Thoracic aorta (tissue), 2 donors: ENCODE data around the gene RBM26. TPM values are rescaled to one million over a fixed set of nuclear protein-coding genes. Genes with fewer than 3 reads are reported as not detected.

Source experiments
- ATAC-seq: fragments of 150-250 bp; one replicate; pipeline ENCODE4 v1.8.0; 2017; ENCODE audit warnings: low read depth; ENCODE audit not compliant: insufficient number of reproducible peaks, low FRiP score
- DNase-seq: peaks from one replicate; pipeline ENCODE4 v3.0.0-alpha.2; 2020; ENCODE audit warnings: low spot score
- H3K27ac ChIP-seq, 2 donors: fragments of 200-600 bp; sonication (generic); 1 replicate in 1 of 2; 2 replicates in 1 of 2; pipeline ENCODE4 v1.5.1; 2016; ENCODE audit warnings: mild to moderate bottlenecking in 2 of 2, moderate library complexity in 2 of 2
- H3K27me3 ChIP-seq: fragments of 200-600 bp; sonication (generic); replicated peaks from 2 replicates; pipeline ENCODE4 v1.6.0; 2016; ENCODE audit warnings: mild to moderate bottlenecking; ENCODE audit not compliant: insufficient read depth
- H3K36me3 ChIP-seq: fragments of 200-600 bp; sonication (generic); one replicate; pipeline ENCODE4 v1.5.1; 2016
- H3K4me1 ChIP-seq, 2 donors: fragments of 200-600 bp; sonication (generic); 1 replicate in 1 of 2; 2 replicates in 1 of 2; pipeline versions ENCODE4 v1.5.1 to v1.6.0; 2016; ENCODE audit warnings: low read depth in 2 of 2, mild to moderate bottlenecking in 1 of 2; ENCODE audit not compliant: control insufficient read depth in 1 of 2
- H3K4me3 ChIP-seq: fragments of 200-600 bp; sonication (generic); 2 replicates; pipeline ENCODE4 v1.5.1; 2016; ENCODE audit warnings: mild to moderate bottlenecking
- H3K9me3 ChIP-seq: fragments of 200-600 bp; sonication (generic); 2 replicates; pipeline ENCODE4 v1.5.1; 2016
- total RNA-seq, 2 donors: library from RNA; depleted of rRNA; stranded (reverse); fragments of >200 nt; gene quantifications; one replicate each; pipeline versions ENCODE4 v1.1.0 to v1.2.3, GENCODE V29; 2016
- TF ChIP-seq, protein P1 (sequence below): fragments of 200-600 bp; sonication (generic); IDR thresholded peaks from one replicate; pipeline ENCODE4 v1.5.1; 2019; ENCODE audit warnings: antibody characterized with exemption

RBM26 gene, protein sequence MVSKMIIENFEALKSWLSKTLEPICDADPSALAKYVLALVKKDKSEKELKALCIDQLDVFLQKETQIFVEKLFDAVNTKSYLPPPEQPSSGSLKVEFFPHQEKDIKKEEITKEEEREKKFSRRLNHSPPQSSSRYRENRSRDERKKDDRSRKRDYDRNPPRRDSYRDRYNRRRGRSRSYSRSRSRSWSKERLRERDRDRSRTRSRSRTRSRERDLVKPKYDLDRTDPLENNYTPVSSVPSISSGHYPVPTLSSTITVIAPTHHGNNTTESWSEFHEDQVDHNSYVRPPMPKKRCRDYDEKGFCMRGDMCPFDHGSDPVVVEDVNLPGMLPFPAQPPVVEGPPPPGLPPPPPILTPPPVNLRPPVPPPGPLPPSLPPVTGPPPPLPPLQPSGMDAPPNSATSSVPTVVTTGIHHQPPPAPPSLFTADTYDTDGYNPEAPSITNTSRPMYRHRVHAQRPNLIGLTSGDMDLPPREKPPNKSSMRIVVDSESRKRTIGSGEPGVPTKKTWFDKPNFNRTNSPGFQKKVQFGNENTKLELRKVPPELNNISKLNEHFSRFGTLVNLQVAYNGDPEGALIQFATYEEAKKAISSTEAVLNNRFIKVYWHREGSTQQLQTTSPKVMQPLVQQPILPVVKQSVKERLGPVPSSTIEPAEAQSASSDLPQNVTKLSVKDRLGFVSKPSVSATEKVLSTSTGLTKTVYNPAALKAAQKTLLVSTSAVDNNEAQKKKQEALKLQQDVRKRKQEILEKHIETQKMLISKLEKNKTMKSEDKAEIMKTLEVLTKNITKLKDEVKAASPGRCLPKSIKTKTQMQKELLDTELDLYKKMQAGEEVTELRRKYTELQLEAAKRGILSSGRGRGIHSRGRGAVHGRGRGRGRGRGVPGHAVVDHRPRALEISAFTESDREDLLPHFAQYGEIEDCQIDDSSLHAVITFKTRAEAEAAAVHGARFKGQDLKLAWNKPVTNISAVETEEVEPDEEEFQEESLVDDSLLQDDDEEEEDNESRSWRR
- 10 to 100 TPM; 30.9 to 55.4 TPM for total RNA-seq

DNA sequence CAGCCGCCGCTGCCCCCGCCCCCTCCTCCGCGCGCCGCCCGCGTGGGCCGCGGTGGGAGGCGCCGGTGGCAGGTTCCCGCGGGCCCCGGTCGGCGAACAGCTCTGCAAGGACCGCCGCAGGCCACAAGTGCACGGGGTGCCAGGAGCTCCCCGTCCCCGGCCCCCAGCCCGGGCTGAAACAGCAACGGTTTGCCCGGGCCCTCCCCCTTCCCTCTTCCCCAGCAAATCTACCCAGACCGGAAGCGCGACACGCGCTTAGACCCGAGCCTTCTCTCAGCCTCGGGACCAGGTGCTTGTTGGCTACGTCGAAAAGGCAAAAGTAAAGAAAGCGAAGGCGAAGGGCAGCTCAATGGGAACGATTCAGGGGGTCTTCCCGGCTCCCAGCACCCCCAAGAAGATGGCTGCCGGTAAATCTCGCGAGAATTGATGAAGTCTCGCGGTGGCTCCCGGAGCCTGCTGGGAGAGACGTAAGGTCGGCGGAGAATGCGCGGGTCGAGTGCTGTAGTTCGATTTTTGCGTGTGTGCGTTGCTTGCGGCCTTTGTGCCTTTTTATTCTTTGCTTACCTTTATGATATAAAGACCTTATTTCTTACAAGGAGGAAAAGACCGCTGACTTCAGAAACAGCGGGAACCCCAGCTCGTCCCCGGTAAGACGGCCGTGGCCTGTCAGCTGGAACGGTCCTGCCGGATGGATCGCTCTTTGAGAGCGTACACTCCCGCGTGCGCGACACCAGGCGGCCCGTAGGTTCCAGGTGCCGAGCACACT is at the start of gene RBM26:
TSS of gene RBM26 (minus strand) at position 425 of the 766 bp plus-strand sequence. CDS start 481 bp downstream, outside the sequence.
- Histone ChIP-seq H3K4me3 (peak within 1 kb of the TSS; percentile 93), H3K9me3 (no peaks in the 10 kb centered on the region), H3K27me3 (no peaks in the 10 kb centered on the region), H3K4me1 (peaks cover 34 to 46% of the 10 kb centered on the region in 2 donors), H3K27ac (peak within 1 kb of the TSS; percentile 90 to 93), H3K36me3 (no peaks in the 10 kb centered on the region)
- DNase-seq (peak; percentile 78), ATAC-seq (peak; percentile 98)
- TF ChIP-seq, protein P1, sequence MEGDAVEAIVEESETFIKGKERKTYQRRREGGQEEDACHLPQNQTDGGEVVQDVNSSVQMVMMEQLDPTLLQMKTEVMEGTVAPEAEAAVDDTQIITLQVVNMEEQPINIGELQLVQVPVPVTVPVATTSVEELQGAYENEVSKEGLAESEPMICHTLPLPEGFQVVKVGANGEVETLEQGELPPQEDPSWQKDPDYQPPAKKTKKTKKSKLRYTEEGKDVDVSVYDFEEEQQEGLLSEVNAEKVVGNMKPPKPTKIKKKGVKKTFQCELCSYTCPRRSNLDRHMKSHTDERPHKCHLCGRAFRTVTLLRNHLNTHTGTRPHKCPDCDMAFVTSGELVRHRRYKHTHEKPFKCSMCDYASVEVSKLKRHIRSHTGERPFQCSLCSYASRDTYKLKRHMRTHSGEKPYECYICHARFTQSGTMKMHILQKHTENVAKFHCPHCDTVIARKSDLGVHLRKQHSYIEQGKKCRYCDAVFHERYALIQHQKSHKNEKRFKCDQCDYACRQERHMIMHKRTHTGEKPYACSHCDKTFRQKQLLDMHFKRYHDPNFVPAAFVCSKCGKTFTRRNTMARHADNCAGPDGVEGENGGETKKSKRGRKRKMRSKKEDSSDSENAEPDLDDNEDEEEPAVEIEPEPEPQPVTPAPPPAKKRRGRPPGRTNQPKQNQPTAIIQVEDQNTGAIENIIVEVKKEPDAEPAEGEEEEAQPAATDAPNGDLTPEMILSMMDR = no peak

DNA sequence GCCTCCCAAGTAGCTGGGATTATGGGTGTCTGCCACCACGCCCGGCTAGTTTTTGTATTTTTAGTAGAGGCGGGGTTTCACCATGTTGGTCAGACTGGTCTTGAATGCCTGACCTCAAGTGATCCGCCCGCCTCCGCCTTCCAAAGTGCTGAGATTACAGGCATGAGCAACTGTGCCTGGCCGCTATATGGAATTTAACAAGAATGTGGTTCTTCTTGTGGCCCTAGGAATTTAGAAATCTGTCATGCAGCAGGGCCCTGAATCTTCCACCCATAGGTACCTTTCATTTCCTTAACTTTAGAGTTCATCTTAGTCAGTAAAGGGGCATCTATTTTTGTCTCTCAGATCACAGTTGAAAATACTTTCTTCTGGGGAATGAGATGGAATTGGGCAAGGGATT is 49.3 kb upstream of the RBM26 start:
- Histone ChIP-seq H3K4me1 (no peaks in the 10 kb centered on the region), H3K36me3 (no peaks in the 10 kb centered on the region), H3K9me3 (no peaks in the 10 kb centered on the region), H3K27me3 (no peaks in the 10 kb centered on the region), H3K4me3 (no peak overlapping the region), H3K27ac (no peak overlapping the region)
- ATAC-seq (no peak), DNase-seq (no peak)
- TF ChIP-seq, protein P1 = no peak

DNA sequence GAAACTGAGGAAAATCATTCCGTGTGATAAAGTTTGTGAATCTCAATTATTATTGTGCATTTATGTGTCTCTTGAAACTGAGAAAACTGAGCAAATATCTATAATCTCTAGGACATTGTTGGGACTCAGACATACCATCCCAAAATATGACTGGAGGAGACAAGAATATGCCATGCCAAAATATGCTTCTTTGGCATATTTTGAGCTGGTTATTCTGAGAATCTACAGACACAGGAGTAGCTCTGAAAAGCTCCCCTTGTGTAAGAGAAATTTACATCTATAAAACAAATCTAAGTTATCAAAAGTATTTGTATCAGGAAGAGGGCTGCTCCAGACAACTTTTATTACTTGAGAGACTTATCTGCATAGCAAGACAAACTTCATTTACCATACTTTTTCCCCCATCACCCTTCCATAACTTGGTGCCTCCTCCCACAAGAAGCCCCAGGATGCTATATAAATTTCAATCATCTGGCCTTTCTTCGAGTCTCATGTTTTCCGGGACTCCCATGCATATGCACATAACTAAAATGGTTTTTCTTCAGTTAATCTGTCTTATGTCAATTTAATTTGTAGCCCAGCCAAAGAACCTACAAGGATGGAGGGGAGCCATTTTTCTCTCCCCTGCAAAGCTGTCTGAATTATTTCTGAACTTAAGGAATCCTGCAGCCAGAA is 46.3 kb upstream of the RBM26 start:
- ATAC-seq (no peak), DNase-seq (no peak)
- Histone ChIP-seq H3K4me3 (no peak overlapping the region), H3K36me3 (no peaks in the 10 kb centered on the region), H3K27me3 (no peaks in the 10 kb centered on the region), H3K27ac (no peak overlapping the region), H3K9me3 (no peaks in the 10 kb centered on the region), H3K4me1 (no peaks in the 10 kb centered on the region)
- TF ChIP-seq, protein P1 = no peak

DNA sequence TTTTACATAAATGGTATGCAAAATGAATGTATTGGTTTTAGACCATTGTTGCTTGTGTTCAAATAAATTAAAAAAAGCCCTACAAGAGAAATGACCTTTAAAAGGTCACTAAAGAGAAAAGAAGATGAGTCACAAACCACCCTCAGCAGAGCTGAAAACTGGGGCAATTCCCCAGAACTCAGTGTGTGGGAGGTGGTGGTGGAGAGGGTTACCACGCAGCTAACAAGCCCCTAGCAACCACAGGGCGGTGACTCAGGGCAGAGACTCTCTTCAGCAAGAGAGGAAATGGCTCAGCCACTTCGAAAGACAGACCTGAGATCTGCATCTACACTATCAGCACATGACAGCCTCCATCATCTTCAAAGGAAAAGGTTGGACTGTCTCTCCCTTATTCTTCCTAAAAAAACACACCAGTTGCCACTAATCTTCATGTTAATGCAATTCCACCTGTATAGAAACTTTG is 45.5 kb upstream of the RBM26 start:
- Histone ChIP-seq H3K4me3 (no peak overlapping the region), H3K27me3 (no peaks in the 10 kb centered on the region), H3K9me3 (no peaks in the 10 kb centered on the region), H3K4me1 (no peaks in the 10 kb centered on the region), H3K36me3 (no peaks in the 10 kb centered on the region), H3K27ac (no peak overlapping the region)
- TF ChIP-seq, protein P1 = no peak
- no peak for ATAC-seq
- no peak for DNase-seq
